Heart right ventricle (tissue), 16 donors: ENCODE results near the gene ZMYND8. TPM values are rescaled to one million over a fixed set of nuclear protein-coding genes. Genes with fewer than 3 reads are reported as not detected.

Source experiments
- ATAC-seq, 8 donors: fragments of 200-7000 bp; cut with Tn5 transposase; one replicate each; pipeline ENCODE4 v1.9.1; 2020; ENCODE audit warnings: mild to moderate bottlenecking in 8 of 8, moderate library complexity in 8 of 8, moderate number of reproducible peaks in 1 of 8
- DNase-seq, 2 donors: peaks; one replicate each; pipeline ENCODE4 v3.0.0-alpha.2; 2020
- H3K27ac ChIP-seq, 10 donors: fragments of 200-600 bp; sonication (generic) in 2 of 10; one replicate each; pipeline versions ENCODE4 v1.5.0 to v1.8.0; 2020 to 2022; ENCODE audit warnings: mild to moderate bottlenecking in 3 of 10
- H3K27me3 ChIP-seq, 7 donors: fragments of 200-600 bp; one replicate each; pipeline ENCODE4 v1.8.0; 2021 to 2022; ENCODE audit warnings: mild to moderate bottlenecking in 2 of 7
- H3K36me3 ChIP-seq, 9 donors: fragments of 200-600 bp; sonication (generic) in 1 of 9; one replicate each; pipeline versions ENCODE4 v1.5.0 to v1.8.0; 2020 to 2022; ENCODE audit warnings: mild to moderate bottlenecking in 2 of 9
- H3K4me1 ChIP-seq, 9 donors: fragments of 200-600 bp; sonication (generic) in 1 of 9; one replicate each; pipeline versions ENCODE4 v1.5.0 to v1.8.0; 2020 to 2022; ENCODE audit warnings: mild to moderate bottlenecking in 4 of 9
- H3K4me3 ChIP-seq, 10 donors: fragments of 200-600 bp; sonication (generic) in 2 of 10; one replicate each; pipeline versions ENCODE4 v1.5.0 to v1.8.0; 2020 to 2022; ENCODE audit warnings: mild to moderate bottlenecking in 7 of 10, moderate library complexity in 2 of 10
- H3K9me3 ChIP-seq, 11 donors: fragments of 200-600 bp in 10 of 11; sonication (generic) in 2 of 11; one replicate each; pipeline versions ENCODE4 v1.5.0 to v1.8.0; 2013 to 2022; ENCODE audit warnings: mild to moderate bottlenecking in 2 of 11, control low read depth in 1 of 11, moderate library complexity in 1 of 11
- CTCF ChIP-seq, 9 donors: fragments of 200-600 bp; sonication (generic) in 2 of 9; IDR thresholded peaks; one replicate each; pipeline versions ENCODE4 v1.5.0 to v1.8.0; 2021 to 2022; ENCODE audit warnings: antibody characterized with exemption in 9 of 9, mild to moderate bottlenecking in 5 of 9, moderate library complexity in 1 of 9
- WGBS, 2 donors: extraction: QIAGEN DNeasy Blood & Tissue Kit; methylation state at CpG; one replicate each; pipeline ENCODE4 v1.1.7; 2013; ENCODE audit warnings: inconsistent platforms in 1 of 2; 5-methylcytosine and 5-hydroxymethylcytosine counted together
- intact Hi-C, 10 donors: fragments of 100-400 bp; cut with DNase I; formaldehyde crosslinking; loops; one replicate each; pipeline versions ENCODE4 v1.11.1 to v1.14.2; 2022
- polyA plus RNA-seq, 2 donors: library from polyadenylated mRNA; stranded (reverse); fragments of 200-250 nt; gene quantifications; one replicate each; pipeline ENCODE4 v1.2.3, GENCODE V29; 2013
- total RNA-seq, 10 donors: library from RNA; stranded (reverse); fragmentation: NEBNext Ultra II Directional in 3 of 10; extraction: Animal tissue kit (Norgen Biotek cat#: 25700) in 3 of 10; gene quantifications; one replicate each; pipeline versions ENCODE4 v1.2.1 to v1.2.4, GENCODE V29; 2021 to 2023
- donor health status: Arrhythmogenic right ventricular cardiomyopathy.
- donor health status: ischemic (EF 13 %, LVEDD 7.1; RV severe dilation, severe dysfunction).
- donor health status: healthy with polysubstance abuse.
- donor health status: DM: no; HTN: yes; CAD: no.
- donor health status: DM: no; HTN: no; CAD: no.
- donor health status: ischemic (EF 25% LVEDD 6.9; RV normal size, moderate dysfunction).
- donor health status: ischemic (EF 25% LVEDD 5.7; RV mildly dilated, moderate dysfunction).
- donor health status: healthy.
- donor health status: DM: yes; HTN: yes; CAD: no.
- donor health status: Ischemic cardiomyopathy.
- donor health status: ischemic (EF 35%, LVEDD 5.7; RV mildly dilated, moderate dysfunction).
- donor health status: nonischemic (EF 11% LVEDD 7.7; RV severe dilation, severe dysfunction).
- donor health status: DM: yes; HTN: yes; CAD: no.
- donor health status: PGD.
- donor health status: ischemic (EF 29% LVEDD 5.4; RV normal size, mild dysfunction).
- donor health status: nonischemic (EF 23%, LVEDD 6.1; RV moderate dilation, normal function).

ZMYND8 gene
- total and polyA plus RNA-seq, 12 donors = 6.4 to 39.0 (median 28.0) TPM

- Histone ChIP-seq H3K27me3 (no peaks in the 10 kb centered on the region), H3K36me3 (no peaks in the 10 kb centered on the region), H3K9me3 (no peaks in the 10 kb centered on the region), H3K27ac (no peak overlapping the region), H3K4me3 (no peak overlapping the region), H3K4me1 (peaks cover 0 to 16% (median 12%) of the 10 kb centered on the region in 9 donors)
- no peak for DNase-seq
- intact Hi-C loops = loop anchor here in 8 of 10 donors (5.0 to 10.0 kb wide), 6 partner anchors 73 to 426 kb away; no protein-coding TSS in a partner anchor
- ATAC-seq = no peak
- TF ChIP-seq CTCF (IDR thresholded peaks at IDR 0.05) = no peak
- WGBS, 2 donors = 95 to 97% methylated on average over 14 of the region's 14 CpGs
Measured at GRCh38 chr20:47198996-47199552, 157.4 kb downstream of the ZMYND8 start.

- no peak overlapping the region for H3K4me3 ChIP-seq
- no peaks in the 10 kb centered on the region for H3K36me3 ChIP-seq
- no peak for TF ChIP-seq CTCF (IDR thresholded peaks at IDR 0.05)
- H3K4me1 ChIP-seq = peaks cover 0 to 16% (median 12%) of the 10 kb centered on the region in 9 donors
- 93 to 97% methylated on average over 3 of the region's 3 CpGs for WGBS, 2 donors
- intact Hi-C loops = loop anchor here in 8 of 10 donors (5.0 to 10.0 kb wide), 6 partner anchors 74 to 427 kb away; no protein-coding TSS in a partner anchor
- ATAC-seq = no peak
- H3K27ac ChIP-seq = no peak overlapping the region
- no peaks in the 10 kb centered on the region for H3K27me3 ChIP-seq
- no peak for DNase-seq
- H3K9me3 ChIP-seq = no peaks in the 10 kb centered on the region
Measured at GRCh38 chr20:47198254-47198671, 158.2 kb downstream of the ZMYND8 start.

- peak; percentile 92 to 98 (median 94) for TF ChIP-seq CTCF (IDR thresholded peaks at IDR 0.05)
- no peaks in the 10 kb centered on the region for H3K27me3 ChIP-seq
- no peaks in the 10 kb centered on the region for H3K9me3 ChIP-seq
- 43 to 44% methylated on average over 34 of the region's 34 CpGs for WGBS, 2 donors
- H3K27ac ChIP-seq = no peak overlapping the region
- DNase-seq (peak; percentile 66 to 73), ATAC-seq (peak; percentile 63 to 89 (median 82))
- H3K4me1 ChIP-seq = peaks cover 0 to 16% (median 12%) of the 10 kb centered on the region in 9 donors
- peak overlapping the region in 1 of 10 donors; percentile 15 for H3K4me3 ChIP-seq
- intact Hi-C loops = loop anchor here (1.0 to 10.0 kb wide), 10 partner anchors 76 to 428 kb away; no protein-coding TSS in a partner anchor
- H3K36me3 ChIP-seq = no peaks in the 10 kb centered on the region
Measured at GRCh38 chr20:47196091-47197081, 160.1 kb downstream of the ZMYND8 start.

- intact Hi-C loops = loop anchor here in 8 of 10 donors (5.0 to 10.0 kb wide), 6 partner anchors 77 to 429 kb away; no protein-coding TSS in a partner anchor
- WGBS, 2 donors = 46% methylated on average over 9 of the region's 9 CpGs
- ATAC-seq (peak in 6 of 8 donors; percentile 25 to 56 (median 35)), DNase-seq (no peak)
- Histone ChIP-seq H3K27me3 (no peaks in the 10 kb centered on the region), H3K9me3 (no peaks in the 10 kb centered on the region), H3K27ac (no peak overlapping the region), H3K4me3 (no peak overlapping the region), H3K36me3 (no peaks in the 10 kb centered on the region), H3K4me1 (peaks cover 0 to 16% (median 12%) of the 10 kb centered on the region in 9 donors)
- TF ChIP-seq CTCF (IDR thresholded peaks at IDR 0.05) = no peak
Measured at GRCh38 chr20:47195573-47195972, 160.9 kb downstream of the ZMYND8 start.
